Lower leg skin (tissue), 4 donors: Measurements from ENCODE around the gene NPAS1. TPM values are rescaled to one million over a fixed set of nuclear protein-coding genes. Genes with fewer than 3 reads are reported as not detected.

Source experiments
- DNase-seq, 2 donors: peaks; one replicate each; pipeline ENCODE4 v3.0.0-alpha.2; 2019; ENCODE audit warnings: low spot score in 2 of 2
- H3K4me3 ChIP-seq: fragments of 200-600 bp; sonication (generic); 2 replicates; pipeline ENCODE4 v1.5.1; 2017; ENCODE audit warnings: mild to moderate bottlenecking, low read depth; ENCODE audit not compliant: poor library complexity, severe bottlenecking
- CTCF ChIP-seq, 3 donors: fragments of 450-650 bp; IDR thresholded peaks; one replicate each; pipeline ENCODE4 v1.5.1; 2016; ENCODE audit warnings: antibody characterized with exemption in 3 of 3, mild to moderate bottlenecking in 3 of 3, moderate library complexity in 2 of 3
- POLR2A ChIP-seq, 2 donors: fragments of 450-650 bp; IDR thresholded peaks; one replicate each; pipeline ENCODE4 v1.6.1; 2016 to 2017; ENCODE audit warnings: antibody characterized with exemption in 2 of 2, mild to moderate bottlenecking in 1 of 2, moderate library complexity in 1 of 2
- WGBS, 2 donors: methylation state at CpG; one replicate each; pipeline ENCODE4 v1.1.5; 2018; 5-methylcytosine and 5-hydroxymethylcytosine counted together
- intact Hi-C: fragments of 100-400 bp; cut with DNase I; formaldehyde crosslinking; loops from one replicate; pipeline ENCODE4 v1.15.0; 2023; ENCODE audit warnings: low total_unique reads
- total RNA-seq, 4 donors: library from RNA; depleted of rRNA; stranded (reverse); fragments of >200 nt; gene quantifications; one replicate each; pipeline ENCODE4 v1.1.0, GENCODE V29; 2016

Gene NPAS1
- total RNA-seq, 4 donors from 2014 or later, result 5.7 to 24.3 (median 12.6) TPM

- intact Hi-C loops, result no loop called here
- 92 to 93% methylated on average over 18 of the region's 18 CpGs for WGBS, 2 donors
- DNase-seq, result no peak
Measured at GRCh38 chr19:47070756-47071155, 51.1 kb downstream of the NPAS1 start.

GRCh38 chr19:47071731-47072130 lies 52.1 kb downstream of the NPAS1 start:
- TF ChIP-seq POLR2A (IDR thresholded peaks at IDR 0.05) (no peak), CTCF (IDR thresholded peaks at IDR 0.05) (no peak)
- WGBS, 2 donors, result 78 to 84% methylated on average over 12 of the region's 12 CpGs
- no peak overlapping the region for H3K4me3 ChIP-seq
- intact Hi-C loops, result no loop called here
- DNase-seq, result no peak

More at GRCh38 chr19:47070756-47071155, 51.1 kb downstream of the NPAS1 start:
- TF ChIP-seq POLR2A (IDR thresholded peaks at IDR 0.05) (no peak), CTCF (IDR thresholded peaks at IDR 0.05) (no peak)
- H3K4me3 ChIP-seq, result no peak overlapping the region

GRCh38 chr19:47072323-47072722 lies 52.7 kb downstream of the NPAS1 start:
- no peak overlapping the region for H3K4me3 ChIP-seq
- no peak for DNase-seq
- WGBS, 2 donors, result 89 to 93% methylated on average over 12 to 16 of the region's 17 CpGs
- intact Hi-C loops, result no loop called here
- TF ChIP-seq POLR2A (IDR thresholded peaks at IDR 0.05) (no peak), CTCF (IDR thresholded peaks at IDR 0.05) (no peak)

GRCh38 chr19:47073574-47073973 lies 53.9 kb downstream of the NPAS1 start:
- no peak for DNase-seq
- intact Hi-C loops, result no loop called here
- WGBS, 2 donors, result 93 to 95% methylated on average over 10 of the region's 10 CpGs
- H3K4me3 ChIP-seq, result no peak overlapping the region
- TF ChIP-seq POLR2A (IDR thresholded peaks at IDR 0.05), result no peak
- TF ChIP-seq CTCF (IDR thresholded peaks at IDR 0.05), result no peak

- intact Hi-C loops, result no loop called here
- no peak for DNase-seq
- TF ChIP-seq POLR2A (IDR thresholded peaks at IDR 0.05), result no peak
- TF ChIP-seq CTCF (IDR thresholded peaks at IDR 0.05), result no peak
- 79 to 87% methylated on average over 7 of the region's 9 CpGs for WGBS, 2 donors
- H3K4me3 ChIP-seq, result no peak overlapping the region
Measured at GRCh38 chr19:47074621-47075020, 55.0 kb downstream of the NPAS1 start.

GRCh38 chr19:47075179-47075810 lies 55.7 kb downstream of the NPAS1 start:
- no peak overlapping the region for H3K4me3 ChIP-seq
- WGBS, 2 donors, result 77 to 80% methylated on average over 15 of the region's 15 CpGs
- intact Hi-C loops, result no loop called here
- TF ChIP-seq CTCF (IDR thresholded peaks at IDR 0.05), result no peak
- TF ChIP-seq POLR2A (IDR thresholded peaks at IDR 0.05), result no peak
- DNase-seq, result no peak
